ENCODE results near the gene SGMS1.

DNA sequence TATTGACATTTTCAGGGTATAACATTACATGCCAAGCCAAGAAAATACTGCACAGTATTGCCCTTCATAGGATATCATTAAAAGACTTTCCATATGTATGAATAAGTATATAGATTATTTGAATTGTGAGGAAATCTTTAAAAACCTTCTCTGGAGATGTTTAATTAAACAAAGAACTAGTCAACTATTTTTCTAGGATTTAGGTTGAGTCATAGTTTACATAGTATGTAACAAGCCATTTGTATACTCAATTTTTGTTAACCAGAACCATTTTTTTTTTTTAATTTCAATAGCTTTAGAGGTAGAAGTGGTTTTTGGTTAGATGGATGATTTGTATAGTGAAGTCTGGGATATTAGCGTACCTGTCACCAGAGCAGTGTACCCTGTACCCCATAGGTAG lies 221.3 kb downstream of the SGMS1 start:
- TF ChIP-seq, protein P1, sequence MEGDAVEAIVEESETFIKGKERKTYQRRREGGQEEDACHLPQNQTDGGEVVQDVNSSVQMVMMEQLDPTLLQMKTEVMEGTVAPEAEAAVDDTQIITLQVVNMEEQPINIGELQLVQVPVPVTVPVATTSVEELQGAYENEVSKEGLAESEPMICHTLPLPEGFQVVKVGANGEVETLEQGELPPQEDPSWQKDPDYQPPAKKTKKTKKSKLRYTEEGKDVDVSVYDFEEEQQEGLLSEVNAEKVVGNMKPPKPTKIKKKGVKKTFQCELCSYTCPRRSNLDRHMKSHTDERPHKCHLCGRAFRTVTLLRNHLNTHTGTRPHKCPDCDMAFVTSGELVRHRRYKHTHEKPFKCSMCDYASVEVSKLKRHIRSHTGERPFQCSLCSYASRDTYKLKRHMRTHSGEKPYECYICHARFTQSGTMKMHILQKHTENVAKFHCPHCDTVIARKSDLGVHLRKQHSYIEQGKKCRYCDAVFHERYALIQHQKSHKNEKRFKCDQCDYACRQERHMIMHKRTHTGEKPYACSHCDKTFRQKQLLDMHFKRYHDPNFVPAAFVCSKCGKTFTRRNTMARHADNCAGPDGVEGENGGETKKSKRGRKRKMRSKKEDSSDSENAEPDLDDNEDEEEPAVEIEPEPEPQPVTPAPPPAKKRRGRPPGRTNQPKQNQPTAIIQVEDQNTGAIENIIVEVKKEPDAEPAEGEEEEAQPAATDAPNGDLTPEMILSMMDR (IDR thresholded peaks at IDR 0.05 in 8 of 11, conservative IDR thresholded peaks at IDR 0.05 in 3 of 11): no peak
- TF ChIP-seq POLR2A (IDR thresholded peaks at IDR 0.05): no peak
- TF ChIP-seq POLR2AphosphoS5 (IDR thresholded peaks at IDR 0.05): no peak
